Endothelial cell of umbilical vein (primary cell): ENCODE results near the gene ADAMTSL5. TPM values are rescaled to one million over a fixed set of nuclear protein-coding genes. Genes with fewer than 3 reads are reported as not detected.
"Not testable (repeated sequence)": the region's sequence is repeated elsewhere in the genome, so short reads cannot be mapped to it uniquely, and the experiment has no call there.

ENCODE experiments used
- BruUV-seq: library from RNA; stranded (reverse); fragments of 400-500 nt; replicated peaks from 2 replicates; lab custom pipeline; 2021; lab: Mats Ljungman, UMichigan
- CTCF ChIA-PET: fragments of 300-600, 350-600 bp; sonication (Branson Sonifier 250); formaldehyde crosslinking; loops from one replicate; lab custom pipeline; 2021; ENCODE audit warnings: antibody characterized with exemption, inconsistent platforms; lab: Charles Lee
- POLR2A ChIA-PET: fragments of 300-600, 350-600 bp; sonication (Branson Sonifier 250); formaldehyde crosslinking; loops from one replicate; lab custom pipeline; 2021; ENCODE audit warnings: antibody characterized with exemption, inconsistent platforms; lab: Charles Lee
- DNase-seq: peaks from one replicate; pipeline ENCODE4 v3.0.0-alpha.2; 2011; ENCODE audit warnings: low read depth, low spot score
- FAIRE-seq: peaks from 2 replicates; lab custom pipeline; 2011; peaks lifted over from hg19 to GRCh38; lab: Jason Lieb, UNC
- H2AFZ ChIP-seq: 2 replicates; pipeline ENCODE4 v1.6.0; 2012; ENCODE audit warnings: low read depth, low read length, control low read depth, inconsistent platforms
- H3K27ac ChIP-seq: 2 replicates; pipeline ENCODE4 v1.5.1; 2011; ENCODE audit warnings: low read depth, mild to moderate bottlenecking, control low read depth, low read length, moderate library complexity; ENCODE audit not compliant: insufficient read depth
- H3K27me3 ChIP-seq, 2 experiments: 2 replicates each; pipeline versions ENCODE4 v1.6.0 to v1.6.1; 2011; ENCODE audit warnings: low read length in 2 of 2, mixed read lengths in 1 of 2; ENCODE audit not compliant: control insufficient read depth in 2 of 2, insufficient read depth in 2 of 2
- H3K36me3 ChIP-seq, 2 experiments: 2 replicates in 1 of 2; 3 replicates in 1 of 2; pipeline ENCODE4 v1.5.1; 2011; ENCODE audit warnings: low read length in 2 of 2, mild to moderate bottlenecking in 1 of 2, moderate library complexity in 1 of 2; ENCODE audit not compliant: control insufficient read depth in 2 of 2, insufficient read depth in 2 of 2; ENCODE audit errors: extremely low read depth in 1 of 2
- H3K4me1 ChIP-seq: 3 replicates; pipeline ENCODE4 v1.5.1; 2011; ENCODE audit warnings: mild to moderate bottlenecking, low read length; ENCODE audit not compliant: control insufficient read depth, insufficient read depth; ENCODE audit errors: extremely low read depth
- H3K4me2 ChIP-seq: 2 replicates; pipeline ENCODE4 v1.6.1; 2011; ENCODE audit warnings: low read length, control low read depth, mixed read lengths; ENCODE audit not compliant: insufficient read depth
- H3K4me3 ChIP-seq, 3 experiments: fragments of 200-600 bp in 1 of 3; sonication (generic), shearing (Covaris generic) in 1 of 3; replicated peaks in 1 of 3; 2 replicates each; pipeline ENCODE4 v1.5.1; 2011 to 2016; ENCODE audit warnings: control low read depth in 3 of 3, low read length in 3 of 3, mild to moderate bottlenecking in 2 of 3, inconsistent platforms in 1 of 3, low read depth in 1 of 3, moderate library complexity in 1 of 3; ENCODE audit not compliant: insufficient read depth in 1 of 3
- H3K79me2 ChIP-seq: 2 replicates; pipeline ENCODE4 v1.6.0; 2012; ENCODE audit warnings: low read length, inconsistent platforms; ENCODE audit not compliant: control insufficient read depth, insufficient read depth
- H3K9ac ChIP-seq: replicated peaks from 2 replicates; pipeline ENCODE3; 2011; ENCODE audit warnings: low read length, control low read depth; ENCODE audit not compliant: insufficient read depth; ENCODE audit errors: extremely low read depth
- H3K9me1 ChIP-seq: replicated peaks from 3 replicates; pipeline ENCODE4 v1.6.0; 2011; ENCODE audit warnings: mild to moderate bottlenecking, low read length; ENCODE audit not compliant: control insufficient read depth, insufficient read depth; ENCODE audit errors: extremely low read depth
- H3K9me3 ChIP-seq: replicated peaks from 2 replicates; pipeline ENCODE4 v1.5.1; 2012; ENCODE audit warnings: low read length, inconsistent platforms; ENCODE audit not compliant: control insufficient read depth, insufficient read depth
- H4K20me1 ChIP-seq: replicated peaks from 2 replicates; pipeline ENCODE3; 2011; ENCODE audit warnings: mild to moderate bottlenecking, low read length; ENCODE audit not compliant: control insufficient read depth, insufficient read depth; ENCODE audit errors: extremely low read depth
- CTCF ChIP-seq, 2 donors: IDR thresholded peaks; 1 replicate in 1 of 2; 2 replicates in 1 of 2; pipeline ENCODE4 v1.5.1; 2011; ENCODE audit warnings: low read length in 2 of 2, mild to moderate bottlenecking in 2 of 2, moderate library complexity in 2 of 2, control low read depth in 1 of 2, inconsistent platforms in 1 of 2, low read depth in 1 of 2; ENCODE audit not compliant: insufficient read depth in 1 of 2; ENCODE audit errors: extremely low read depth in 1 of 2
- MAX ChIP-seq: IDR thresholded peaks from 2 replicates; pipeline ENCODE4 v1.6.1; 2011; ENCODE audit not compliant: insufficient read depth, insufficient read length
- MYC ChIP-seq: IDR thresholded peaks from one replicate; pipeline ENCODE4 v1.6.1; 2011; ENCODE audit warnings: mild to moderate bottlenecking, low read depth, low read length
- dilution Hi-C: fragments of 300-500 bp; cut with MboI; formaldehyde crosslinking; loops from one replicate; pipeline ENCODE4 v1.15.0; 2019; ENCODE audit warnings: low sequenced_read_pairs; ENCODE audit not compliant: extremely low pct_ligation_motif_present
- intact Hi-C: fragments of 100-400 bp; cut with micrococcal nuclease; formaldehyde crosslinking; loops from one replicate; pipeline ENCODE4 v1.10.0; 2022
- polyA plus RNA-seq, 4 experiments: library from polyadenylated mRNA; depleted of rRNA in 3 of 4; stranded (reverse) in 3 of 4; unstranded in 1 of 4; fragments of >200 nt; gene quantifications; 2 replicates each; pipeline versions ENCODE4 v1.2.1 to v1.2.3, GENCODE V29; 2011 to 2012; ENCODE audit warnings: missing spikeins in 1 of 4
- total RNA-seq: library from RNA; stranded (reverse); gene quantifications from 2 replicates; pipeline ENCODE4 v1.2.3, GENCODE V29; 2021

ADAMTSL5 gene
- total and polyA plus RNA-seq, 2 donors (not counting 3 experiments of a cell fraction or from before 2014, with no cell fraction given), result 0.07 TPM; not detected in 1

- H3K27ac ChIP-seq, result no peak overlapping the region
- no peaks in the 10 kb centered on the region for H3K9me3 ChIP-seq
- POLR2A ChIA-PET, result no interaction called here
- no peak overlapping the region for H3K4me2 ChIP-seq
- H4K20me1 ChIP-seq, result no peaks in the 10 kb centered on the region
- no peaks in the 10 kb centered on the region for H3K36me3 ChIP-seq
- no peak overlapping the region for H3K9ac ChIP-seq
- FAIRE-seq (no peak), DNase-seq (no peak)
- no peak overlapping the region for H2AFZ ChIP-seq
- TF ChIP-seq CTCF (IDR thresholded peaks at IDR 0.05; ENCODE audit: extremely low read depth in 1 of 2, insufficient read depth in 1 of 2, low read depth in 1 of 2, low read length in 2 of 2), result no peak
- no peak for TF ChIP-seq MAX
- no peak for TF ChIP-seq MYC
- CTCF ChIA-PET, result interaction anchor here (1.2 to 3.0 kb wide), 3 partner anchors 10 to 35 kb away, joined by 3 to 8 read pairs (median 7); partner anchors contain the start of genes PCSK4 and REEP6
- H3K4me3 ChIP-seq, result no peak overlapping the region
- no TSS peak for BruUV-seq
- H3K4me1 ChIP-seq, result no peaks in the 10 kb centered on the region
- H3K79me2 ChIP-seq, result no peaks in the 10 kb centered on the region
- dilution Hi-C loops (no loop called here), intact Hi-C loops (no loop called here)
- H3K9me1 ChIP-seq, result no peaks in the 10 kb centered on the region
- H3K27me3 ChIP-seq, result peaks cover 4 to 5% of the 10 kb centered on the region in 2 experiments
Observed at GRCh38 chr19:1501200-1501595, 11.6 kb downstream of the ADAMTSL5 start.

GRCh38 chr19:1499231-1499630, 13.6 kb downstream of the ADAMTSL5 start:
- H3K79me2 ChIP-seq, H4K20me1 ChIP-seq, H3K4me3 ChIP-seq, intact Hi-C loops, H3K4me1 ChIP-seq, H3K9ac ChIP-seq, H3K9me3 ChIP-seq, H3K4me2 ChIP-seq, BruUV-seq, H3K9me1 ChIP-seq, H3K27me3 ChIP-seq, dilution Hi-C loops, CTCF ChIA-PET, H3K27ac ChIP-seq, FAIRE-seq, H3K36me3 ChIP-seq, H2AFZ ChIP-seq, DNase-seq, POLR2A ChIA-PET: not testable (repeated sequence)
